OCI-LY1 (cell line): ENCODE results near the gene STRIT1.
"Not testable (repeated sequence)": the region's sequence is repeated elsewhere in the genome, so short reads cannot be mapped to it uniquely, and the experiment has no call there.

Experiments used
- H2AFZ ChIP-seq: fragments of 200-600 bp; sonication (generic), shearing (Covaris generic); 2 replicates; pipeline ENCODE4 v1.6.0; 2014; ENCODE audit warnings: antibody characterized with exemption, mild to moderate bottlenecking, low read length
- H3F3A ChIP-seq: fragments of 200-600 bp; sonication (generic), shearing (Covaris generic); 2 replicates; pipeline ENCODE4 v1.6.0; 2014; ENCODE audit warnings: mild to moderate bottlenecking, antibody characterized with exemption, low read length, moderate library complexity; ENCODE audit not compliant: insufficient read depth
- H3K27ac ChIP-seq: fragments of 200-600 bp; sonication (generic); 2 replicates; pipeline ENCODE4 v1.5.1; 2014; ENCODE audit warnings: low read length, mixed run types, mild to moderate bottlenecking, low read depth; ENCODE audit not compliant: poor library complexity, severe bottlenecking
- H3K27me3 ChIP-seq: fragments of 200-600 bp; sonication (generic); 2 replicates; pipeline ENCODE4 v1.6.0; 2014; ENCODE audit warnings: antibody characterized with exemption, mild to moderate bottlenecking, low read length, moderate library complexity; ENCODE audit not compliant: insufficient read depth
- H3K36me3 ChIP-seq: fragments of 200-600 bp; sonication (generic); 2 replicates; pipeline ENCODE4 v1.6.1; 2014; ENCODE audit warnings: mild to moderate bottlenecking, antibody characterized with exemption, low read length, moderate library complexity, mixed read lengths; ENCODE audit not compliant: insufficient read depth
- H3K4me1 ChIP-seq: fragments of 200-600 bp; sonication (generic); 2 replicates; pipeline ENCODE4 v1.5.1; 2014; ENCODE audit warnings: mild to moderate bottlenecking, low read length, moderate library complexity; ENCODE audit not compliant: insufficient read depth, severe bottlenecking
- H3K4me2 ChIP-seq: fragments of 200-600 bp; sonication (generic), shearing (Covaris generic); 2 replicates; pipeline ENCODE4 v1.6.1; 2014; ENCODE audit warnings: low read length
- H3K4me3 ChIP-seq: fragments of 200-600 bp; sonication (generic); 2 replicates; pipeline ENCODE4 v1.5.1; 2014; ENCODE audit warnings: low read length, low read depth, mild to moderate bottlenecking, mixed read lengths; ENCODE audit not compliant: poor library complexity, severe bottlenecking
- H3K79me2 ChIP-seq: fragments of 200-600 bp; shearing (Covaris generic); 2 replicates; pipeline ENCODE4 v1.6.1; 2016; ENCODE audit warnings: mixed run types, low read length, mixed read lengths; ENCODE audit not compliant: insufficient read depth
- H3K9ac ChIP-seq: fragments of 200-600 bp; sonication (generic), shearing (Covaris generic); 2 replicates; pipeline ENCODE4 v1.6.1; 2014; ENCODE audit warnings: mild to moderate bottlenecking, low read length, mixed read lengths
- H3K9me2 ChIP-seq: fragments of 200-600 bp; sonication (generic), shearing (Covaris generic); 2 replicates; pipeline ENCODE4 v1.6.1; 2014; ENCODE audit warnings: low read depth, mild to moderate bottlenecking, low read length, mixed read lengths
- H3K9me3 ChIP-seq: fragments of 200-600 bp; shearing (Covaris generic); 2 replicates; pipeline ENCODE4 v1.6.1; 2014; ENCODE audit warnings: low read length, mixed read lengths
- H4K20me1 ChIP-seq: fragments of 200-600 bp; sonication (generic), shearing (Covaris generic); 2 replicates; pipeline ENCODE4 v1.6.0; 2016; ENCODE audit warnings: mild to moderate bottlenecking, low read length; ENCODE audit not compliant: insufficient read depth
- CTCF ChIP-seq: fragments of 200-600 bp; sonication (generic), shearing (Covaris generic); IDR thresholded peaks from 2 replicates; pipeline ENCODE4 v1.5.1; 2017; ENCODE audit warnings: mild to moderate bottlenecking, antibody characterized with exemption, low read length, moderate library complexity, mixed read lengths
- EZH2 ChIP-seq: fragments of 200-600 bp; sonication (generic), shearing (Covaris generic); IDR thresholded peaks from 2 replicates; pipeline ENCODE4 v1.8.0; 2017; ENCODE audit warnings: borderline replicate concordance, mixed run types, mild to moderate bottlenecking, antibody characterized with exemption, low read length, moderate library complexity, mixed read lengths

The STRIT1 gene

DNA sequence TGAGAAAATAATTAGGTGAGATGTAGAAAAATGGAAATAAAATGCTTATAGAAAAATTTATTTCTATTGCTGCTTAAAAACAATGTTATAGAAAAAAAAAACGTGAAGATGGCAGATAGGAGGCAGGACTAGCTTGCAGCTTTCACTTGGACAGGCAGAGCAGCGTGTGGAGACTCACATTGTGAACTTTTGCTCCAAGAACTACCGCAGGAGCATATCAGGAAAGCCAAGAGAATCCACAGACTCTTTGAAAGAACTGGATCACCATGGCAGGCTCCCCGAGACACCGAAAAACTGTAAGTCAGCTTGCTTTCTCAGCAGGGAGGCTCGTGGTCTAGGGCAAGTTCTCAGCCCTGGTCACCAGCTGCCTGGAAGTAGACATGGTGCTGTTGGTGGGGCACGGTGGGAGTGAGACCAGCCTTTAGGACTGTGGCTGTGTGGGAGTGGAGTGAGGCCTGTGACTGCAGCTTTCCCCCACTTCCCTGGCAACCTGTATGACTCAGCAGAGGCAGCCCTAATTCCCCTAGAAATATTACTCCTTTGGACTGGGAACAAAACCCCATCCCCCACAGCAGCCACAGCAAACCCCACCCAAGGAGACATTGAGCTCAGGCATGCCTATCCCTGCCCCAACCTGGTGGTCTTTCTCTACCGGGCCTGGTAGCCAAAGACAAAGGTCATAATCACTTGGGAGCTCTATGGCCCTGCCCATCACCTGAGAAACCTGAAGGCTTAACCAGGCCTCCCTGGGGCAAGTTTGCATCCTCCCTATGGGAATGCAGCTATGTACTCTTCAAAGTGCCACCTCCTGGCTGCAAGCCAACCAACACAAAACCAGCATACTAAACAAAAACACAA is 22.8 kb downstream of the STRIT1 start:
- no peaks in the 10 kb centered on the region for H4K20me1 ChIP-seq
- peaks cover 9% of the 10 kb centered on the region for H3K4me1 ChIP-seq
- H3K4me3 ChIP-seq: no peak overlapping the region
- no peak overlapping the region for H3K9ac ChIP-seq
- no peak overlapping the region for H2AFZ ChIP-seq
- no peaks in the 10 kb centered on the region for H3K9me2 ChIP-seq
- H3K36me3 ChIP-seq: no peaks in the 10 kb centered on the region
- H3F3A ChIP-seq: no peaks in the 10 kb centered on the region
- no peak overlapping the region for H3K4me2 ChIP-seq
- no peak overlapping the region for H3K27ac ChIP-seq
- no peaks in the 10 kb centered on the region for H3K27me3 ChIP-seq
- H3K9me3 ChIP-seq: no peaks in the 10 kb centered on the region
- no peaks in the 10 kb centered on the region for H3K79me2 ChIP-seq
- no peak for TF ChIP-seq CTCF

- Histone ChIP-seq H3K9ac (no peak overlapping the region), H3K9me2 (no peaks in the 10 kb centered on the region), H3K79me2 (no peaks in the 10 kb centered on the region), H3K4me1 (peaks cover 9% of the 10 kb centered on the region), H3K27ac (no peak overlapping the region), H3K36me3 (no peaks in the 10 kb centered on the region), H3K9me3 (no peaks in the 10 kb centered on the region), H3K4me3 (no peak overlapping the region), H3K27me3 (no peaks in the 10 kb centered on the region), H2AFZ (no peak overlapping the region), H4K20me1 (no peaks in the 10 kb centered on the region), H3K4me2 (no peak overlapping the region), H3F3A (no peaks in the 10 kb centered on the region)
- TF ChIP-seq EZH2 (no peak), CTCF (no peak)
Observed at GRCh38 chr3:155270063-155270462, 23.4 kb downstream of the STRIT1 start.

DNA sequence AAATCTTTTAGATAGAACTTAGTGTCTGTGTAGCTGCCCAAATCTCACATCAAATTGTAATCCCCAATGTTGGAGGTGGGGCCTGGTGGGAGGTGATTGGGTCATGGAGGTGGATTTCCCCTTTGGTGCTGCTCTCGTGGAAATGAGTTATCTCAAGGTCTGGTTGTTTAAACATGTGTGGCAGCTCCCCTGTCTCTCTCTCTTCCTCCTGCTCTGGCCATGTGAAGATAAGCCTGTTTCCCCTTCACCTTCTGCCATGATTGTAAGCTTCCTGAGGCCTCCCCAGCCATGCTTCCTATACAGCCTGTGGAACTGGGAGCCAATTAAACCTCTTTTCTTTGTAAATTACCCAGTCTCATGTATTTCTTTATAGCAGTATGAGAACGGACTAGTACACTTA is 30.6 kb downstream of the STRIT1 start:
- H3K27me3 ChIP-seq, H3K9ac ChIP-seq, H2AFZ ChIP-seq, H3K9me2 ChIP-seq, H3K4me1 ChIP-seq, H4K20me1 ChIP-seq, H3K27ac ChIP-seq, H3K36me3 ChIP-seq, H3K79me2 ChIP-seq, H3K9me3 ChIP-seq, H3K4me2 ChIP-seq, H3K4me3 ChIP-seq, H3F3A ChIP-seq: not testable (repeated sequence)

- H3K36me3 ChIP-seq: no peaks in the 10 kb centered on the region
- H3K27me3 ChIP-seq: no peaks in the 10 kb centered on the region
- H3K4me3 ChIP-seq: no peak overlapping the region
- H4K20me1 ChIP-seq: no peaks in the 10 kb centered on the region
- no peak overlapping the region for H2AFZ ChIP-seq
- TF ChIP-seq CTCF (no peak), EZH2 (no peak)
- no peaks in the 10 kb centered on the region for H3K79me2 ChIP-seq
- no peak overlapping the region for H3K9ac ChIP-seq
- H3K9me2 ChIP-seq: no peaks in the 10 kb centered on the region
- H3K9me3 ChIP-seq: no peaks in the 10 kb centered on the region
- H3K27ac ChIP-seq: no peak overlapping the region
- no peaks in the 10 kb centered on the region for H3F3A ChIP-seq
- no peaks in the 10 kb centered on the region for H3K4me1 ChIP-seq
- no peak overlapping the region for H3K4me2 ChIP-seq
Observed at GRCh38 chr3:155262295-155262694, 31.2 kb downstream of the STRIT1 start.
